DMS 273 (cell line): Measurements from ENCODE around the gene TRERF1.

Experiments
- DNase-seq: peaks from one replicate; lab custom pipeline; 2025; ENCODE audit not compliant: unreplicated experiment; lab: John Stamatoyannopoulos, UW

TRERF1 gene

DNA sequence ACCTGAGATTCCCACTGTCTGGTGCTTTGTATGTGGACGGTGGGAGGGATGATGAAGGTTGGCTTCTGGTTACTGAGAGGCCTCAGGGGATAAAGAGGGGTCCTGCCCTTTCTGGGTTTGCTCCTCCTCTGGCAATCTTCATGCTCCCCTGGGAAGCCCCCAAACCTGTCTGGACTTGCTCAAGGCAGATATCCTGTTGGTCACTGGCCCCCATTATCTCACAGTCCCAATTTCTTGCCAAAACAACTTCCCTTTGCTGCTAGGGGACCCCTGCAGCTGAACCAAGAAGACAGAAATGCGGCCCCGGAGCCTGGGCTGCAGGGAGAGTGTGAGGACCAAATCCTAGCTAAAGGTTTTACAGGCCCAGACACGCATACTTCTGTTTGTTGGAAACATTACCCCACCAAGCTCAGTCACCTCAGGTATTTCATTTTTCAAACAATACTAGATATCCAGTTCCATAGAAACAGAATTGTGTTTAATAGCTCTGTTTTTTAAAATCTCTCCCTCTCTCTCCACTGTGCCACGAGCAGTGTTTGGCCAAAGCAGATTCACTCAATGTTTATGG is 170.7 kb downstream of the TRERF1 start:
- peak; percentile 19 for DNase-seq

DNA sequence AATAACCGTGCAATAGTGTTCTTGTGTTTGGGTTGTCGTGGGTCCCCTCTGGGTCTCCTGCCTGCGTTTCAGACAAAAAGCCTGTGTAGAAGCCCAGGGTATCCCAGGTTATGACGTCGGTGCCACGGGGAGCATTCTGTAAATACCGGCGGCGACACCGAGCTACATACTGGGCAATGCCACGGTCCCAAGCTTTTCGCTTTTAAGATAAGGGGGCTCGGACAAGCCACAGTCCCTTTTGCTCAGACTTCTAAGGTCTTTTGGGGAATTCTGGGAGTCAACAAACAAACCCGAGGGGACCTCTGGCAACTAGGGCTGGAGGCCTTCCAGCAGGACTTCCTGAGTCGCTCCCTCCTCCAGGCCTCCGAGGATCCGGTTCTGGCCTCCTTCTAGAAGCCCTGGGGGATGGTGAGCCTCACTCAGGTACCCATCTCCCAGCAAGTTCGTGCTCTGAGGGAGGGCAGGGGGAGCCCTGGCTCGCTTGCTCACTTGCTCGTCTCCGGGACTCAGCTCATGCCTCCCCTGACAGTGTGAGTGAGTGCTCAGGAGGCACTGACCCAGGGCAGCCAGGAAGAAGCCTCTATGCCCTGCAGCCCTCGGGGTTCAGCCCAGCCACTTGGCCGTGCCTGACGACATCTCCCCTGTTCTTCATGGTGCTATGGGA is 171.6 kb downstream of the TRERF1 start:
- DNase-seq, result no peak

DNA sequence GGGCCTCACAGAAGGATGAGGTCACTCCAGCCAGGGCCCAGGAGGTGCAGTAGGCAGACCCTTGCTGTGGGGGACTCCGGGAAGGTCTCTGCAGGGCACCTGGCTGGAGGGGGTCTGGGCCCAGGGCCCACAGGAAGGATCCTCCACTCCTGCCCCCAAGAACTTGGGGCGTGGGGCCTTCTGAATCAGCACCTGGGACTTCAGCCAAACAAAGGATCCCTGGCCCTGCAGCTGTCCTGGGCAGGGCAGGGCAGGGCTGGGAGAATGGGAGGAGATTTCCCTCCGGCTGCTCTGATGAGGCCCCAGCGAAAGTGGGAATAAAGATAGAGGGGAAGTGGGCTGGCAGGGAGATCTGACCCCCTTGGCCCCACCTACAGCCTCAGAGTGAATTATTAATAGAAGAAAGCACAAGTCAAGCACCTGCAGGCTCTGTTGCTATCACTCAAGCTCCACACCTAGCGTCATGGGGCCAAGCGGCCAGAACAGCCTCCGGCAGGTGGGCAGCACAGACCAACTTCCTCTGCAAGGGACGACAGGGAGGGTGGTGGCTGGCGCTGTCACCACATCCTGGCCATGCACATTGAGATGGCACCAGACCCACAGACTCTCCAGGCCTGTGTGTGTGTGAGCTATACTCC is 172.5 kb downstream of the TRERF1 start:
- no peak for DNase-seq

- DNase-seq, result no peak
These were observed 173.4 kb downstream of the TRERF1 start for GRCh38 chr6:42278131-42278853.

DNA sequence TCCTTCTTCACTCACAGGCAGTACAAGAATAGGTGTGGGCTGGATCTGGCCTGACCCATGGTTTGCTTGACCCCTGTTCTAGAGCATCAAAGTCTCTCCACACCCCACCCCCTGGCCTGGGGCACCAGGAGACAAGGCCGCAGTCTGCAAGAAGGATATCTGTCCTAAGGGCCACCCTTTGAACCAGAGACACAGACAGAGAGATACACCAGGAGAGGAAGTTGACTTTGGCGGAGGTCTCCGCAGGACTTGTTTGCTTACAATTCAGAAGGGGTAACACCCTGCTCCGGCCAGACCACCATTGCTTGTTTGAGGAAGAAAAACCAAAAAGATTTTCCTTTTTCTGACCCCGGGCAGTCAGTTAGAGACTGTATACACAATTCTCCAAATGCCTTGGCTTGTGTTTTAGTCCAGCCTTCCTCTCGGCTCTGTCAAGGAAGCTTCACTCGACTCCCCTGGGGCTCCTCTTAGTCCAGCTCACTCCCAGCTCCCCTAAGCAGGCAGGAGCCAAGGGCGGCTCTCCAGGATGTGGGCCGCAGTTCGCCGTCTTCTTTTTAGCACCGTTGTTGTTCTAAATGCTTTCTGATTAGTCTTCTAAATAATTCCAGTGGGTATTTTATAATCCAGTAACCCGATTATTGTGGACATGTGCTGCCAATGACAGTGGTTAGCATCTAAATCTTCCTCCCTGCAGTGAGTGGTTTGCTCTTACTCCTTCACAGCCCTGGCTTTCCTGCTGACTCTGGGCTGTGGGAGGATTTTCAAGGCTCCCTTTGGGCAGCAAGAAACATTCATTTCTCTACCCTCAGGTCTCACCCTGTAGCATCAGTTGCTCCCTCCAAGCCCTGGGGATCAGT is 175.5 kb downstream of the TRERF1 start:
- DNase-seq, result no peak

DNA sequence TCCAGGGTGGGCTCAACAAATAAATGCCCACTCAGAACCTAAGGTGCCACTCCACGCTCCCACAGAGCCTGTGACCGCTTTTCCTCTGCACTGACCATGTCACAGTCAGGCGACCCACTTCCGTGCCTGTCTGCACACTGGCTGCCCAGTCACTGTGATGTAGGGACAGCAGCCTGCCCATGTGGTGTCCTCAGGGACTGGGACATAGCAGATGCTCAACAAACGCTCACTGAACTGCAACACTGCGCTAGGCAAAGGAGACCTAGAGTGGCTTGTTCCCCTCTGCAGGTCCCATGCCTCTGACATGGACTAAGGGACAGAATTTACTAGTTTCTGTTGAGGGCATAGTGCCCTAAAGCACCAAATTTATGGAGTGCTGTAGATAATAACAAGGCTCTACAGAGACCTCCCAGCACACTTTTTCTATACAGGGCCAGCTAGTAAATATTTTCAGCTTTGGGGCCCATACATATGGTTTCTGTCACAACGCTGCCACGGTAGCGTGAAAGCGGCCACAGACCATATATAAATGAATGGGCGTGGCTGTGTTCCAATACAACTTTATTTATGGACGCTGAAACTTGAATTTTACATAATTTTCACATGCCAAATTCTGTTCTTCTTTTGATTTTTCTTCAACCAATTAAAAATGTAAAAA is 176.2 kb downstream of the TRERF1 start:
- no peak for DNase-seq

- no peak for DNase-seq
These were observed 176.8 kb downstream of the TRERF1 start for GRCh38 chr6:42274898-42275297.

- DNase-seq, result no peak
These were observed 179.6 kb downstream of the TRERF1 start for GRCh38 chr6:42271834-42272805.

- no peak for DNase-seq
These were observed 181.7 kb downstream of the TRERF1 start for GRCh38 chr6:42269974-42270510.

GRCh38 chr6:42269553-42269952 is 182.2 kb downstream of the TRERF1 start:
- no peak for DNase-seq

DNA sequence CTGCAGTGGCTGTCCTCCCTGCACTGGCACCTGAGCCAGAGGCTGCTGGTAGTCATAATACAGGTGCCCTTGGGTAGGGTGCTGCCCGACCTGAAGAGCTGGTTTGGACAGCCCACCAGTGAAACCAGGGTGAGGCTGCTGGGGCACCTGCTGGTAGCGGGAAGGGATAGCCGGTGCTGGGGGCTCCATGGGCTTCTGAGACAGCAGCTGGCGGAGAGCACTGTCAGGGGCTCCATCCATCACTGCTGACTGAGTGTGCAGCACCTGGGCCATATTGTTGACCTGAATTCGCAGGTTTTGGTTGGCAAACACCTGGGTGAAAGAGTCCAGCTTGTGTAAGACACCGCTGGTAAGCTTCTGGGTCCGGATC is 182.9 kb downstream of the TRERF1 start:
- DNase-seq, result no peak

DNA sequence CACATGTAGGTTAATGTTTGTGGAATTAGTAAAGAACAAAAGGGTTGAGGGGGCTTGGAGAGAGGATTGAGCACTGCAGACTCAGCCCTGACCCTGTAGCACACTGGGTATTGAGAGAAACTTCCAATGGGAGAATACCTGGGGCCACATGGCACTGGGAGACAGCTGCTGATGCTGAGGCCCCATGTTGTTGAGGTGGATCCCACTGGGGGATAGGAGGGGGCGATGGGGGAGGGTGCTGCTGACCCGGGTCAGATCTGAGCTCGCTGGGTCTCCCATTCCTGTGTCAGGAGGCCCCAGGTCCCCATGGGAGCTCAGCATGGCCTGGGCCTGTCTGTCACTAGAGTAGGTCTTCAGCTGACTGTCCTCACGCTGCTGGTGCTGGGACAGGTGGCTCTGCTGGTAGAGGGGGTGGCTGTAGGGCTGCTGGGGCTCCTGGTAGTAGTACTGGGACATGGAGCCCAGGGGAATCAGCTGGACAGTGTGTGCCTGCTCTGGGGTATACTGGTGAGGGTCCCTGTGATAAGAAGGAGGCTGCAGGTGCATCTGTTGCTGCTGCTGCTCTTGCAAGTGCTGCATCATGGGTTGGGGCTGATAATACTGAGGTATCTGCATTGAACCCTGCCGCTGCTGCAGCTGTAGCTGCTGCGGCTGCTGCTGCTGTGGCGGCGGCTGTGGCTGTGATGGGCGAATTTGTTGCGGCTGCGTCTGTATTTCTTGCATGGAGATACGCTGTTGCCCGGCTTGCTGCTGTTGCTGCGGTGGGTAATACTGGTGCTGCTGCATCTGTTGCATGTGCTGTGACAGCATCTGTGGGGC is 183.5 kb downstream of the TRERF1 start:
- DNase-seq, result no peak

GRCh38 chr6:42266538-42266937 is 185.2 kb downstream of the TRERF1 start:
- DNase-seq, result no peak

DNA sequence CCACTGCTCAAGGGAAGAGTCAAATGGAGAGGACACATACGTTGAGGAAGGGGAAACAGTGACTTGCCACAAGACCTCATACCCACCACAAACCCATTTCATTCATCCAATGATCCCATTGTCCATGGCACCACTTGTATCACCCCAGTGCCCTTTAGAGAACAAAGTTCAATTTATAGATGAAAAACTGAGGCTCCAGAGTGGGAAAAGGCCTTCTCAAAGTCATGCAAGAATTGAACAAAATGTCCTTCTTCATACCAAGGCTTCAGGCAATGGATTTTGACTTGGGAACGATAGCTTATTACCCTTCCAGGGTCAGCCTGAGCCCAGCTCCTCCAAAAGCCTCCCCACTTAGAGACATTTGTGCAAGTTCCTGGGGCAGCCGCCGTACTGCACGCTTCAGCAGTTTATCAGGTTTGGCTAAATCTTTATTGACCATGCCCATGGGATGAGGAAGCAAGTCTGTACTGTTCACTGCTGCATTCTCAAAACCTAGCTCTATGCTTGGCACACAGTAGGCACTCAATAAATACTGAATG is 186.8 kb downstream of the TRERF1 start:
- no peak for DNase-seq

- DNase-seq, result no peak
These were observed 187.4 kb downstream of the TRERF1 start for GRCh38 chr6:42264162-42264851.

DNA sequence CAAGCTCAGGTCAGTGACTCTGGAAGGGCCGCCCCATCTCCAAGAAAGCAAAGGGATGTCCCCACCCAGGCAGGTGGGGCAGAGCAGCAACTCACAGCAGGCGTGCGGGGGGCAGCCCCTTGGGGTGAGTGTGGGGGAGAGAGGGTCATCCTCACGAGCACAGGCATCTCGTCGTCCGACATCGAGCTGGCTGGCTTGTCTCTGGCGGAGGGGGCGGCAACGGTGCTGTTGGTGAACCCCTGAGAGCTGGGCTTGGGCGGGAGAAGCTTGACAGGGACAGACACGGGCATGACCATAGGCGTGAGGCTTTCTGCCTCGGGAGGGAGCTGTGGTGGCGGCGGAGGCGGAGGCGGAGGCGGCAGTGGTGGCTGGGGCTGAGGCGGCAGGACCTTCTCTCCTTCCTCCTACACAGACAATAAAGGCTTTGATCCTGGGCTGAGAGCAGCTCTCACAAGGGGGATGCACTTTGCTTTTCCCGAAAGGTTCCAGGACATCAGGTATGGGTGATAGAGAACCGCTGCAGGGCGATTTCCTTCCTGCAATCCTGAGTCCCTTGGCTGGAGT is 188.5 kb downstream of the TRERF1 start:
- no peak for DNase-seq

- DNase-seq, result peak; percentile 49
These were observed 190.8 kb downstream of the TRERF1 start for GRCh38 chr6:42260972-42261371.
